Effector memory CD8-positive, alpha-beta T cell (primary cell): ENCODE results near the gene BNC2.

Source experiments
- ATAC-seq: fragments of 150-1000 bp; cut with Tn5 transposase; replicated peaks from 2 replicates; pipeline ENCODE4 v1.10.0; 2021; ENCODE audit warnings: mild to moderate bottlenecking, moderate library complexity
- DNase-seq, 3 experiments: peaks; one replicate each; pipeline ENCODE4 v3.0.0; 2021
- H3K27ac Mint-ChIP-seq, 2 donors: one replicate each; pipeline ENCODE4 v1.8.0; 2022; ENCODE audit warnings: mild to moderate bottlenecking in 2 of 2, mixed read lengths in 2 of 2, moderate library complexity in 2 of 2
- H3K27me3 Mint-ChIP-seq, 2 donors: one replicate each; pipeline ENCODE4 v1.8.0; 2022; ENCODE audit warnings: mixed read lengths in 2 of 2
- H3K36me3 Mint-ChIP-seq: one replicate; pipeline ENCODE4 v1.8.0; 2022; ENCODE audit warnings: mild to moderate bottlenecking, moderate library complexity, mixed read lengths; ENCODE audit not compliant: insufficient read depth
- H3K4me1 Mint-ChIP-seq, 2 donors: one replicate each; pipeline ENCODE4 v1.8.0; 2022; ENCODE audit warnings: low read depth in 2 of 2, mixed read lengths in 2 of 2
- H3K4me3 Mint-ChIP-seq, 2 donors: one replicate each; pipeline ENCODE4 v1.8.0; 2022; ENCODE audit warnings: mild to moderate bottlenecking in 2 of 2, mixed read lengths in 2 of 2, moderate library complexity in 2 of 2
- H3K9me3 Mint-ChIP-seq, 2 donors: one replicate each; pipeline ENCODE4 v1.8.0; 2022; ENCODE audit warnings: mixed read lengths in 2 of 2

Gene BNC2

GRCh38 chr9:16725066-16725465 is 145.4 kb downstream of the BNC2 start:
- DNase-seq (no peak), ATAC-seq (no peak)
- Mint-ChIP-seq H3K36me3 (no peaks in the 10 kb centered on the region), H3K4me3 (no peak overlapping the region), H3K27ac (no peak overlapping the region), H3K9me3 (peaks cover 1 to 10% of the 10 kb centered on the region in 2 donors), H3K27me3 (peaks cover 0 to 28% of the 10 kb centered on the region in 2 donors), H3K4me1 (no peaks in the 10 kb centered on the region)

DNA sequence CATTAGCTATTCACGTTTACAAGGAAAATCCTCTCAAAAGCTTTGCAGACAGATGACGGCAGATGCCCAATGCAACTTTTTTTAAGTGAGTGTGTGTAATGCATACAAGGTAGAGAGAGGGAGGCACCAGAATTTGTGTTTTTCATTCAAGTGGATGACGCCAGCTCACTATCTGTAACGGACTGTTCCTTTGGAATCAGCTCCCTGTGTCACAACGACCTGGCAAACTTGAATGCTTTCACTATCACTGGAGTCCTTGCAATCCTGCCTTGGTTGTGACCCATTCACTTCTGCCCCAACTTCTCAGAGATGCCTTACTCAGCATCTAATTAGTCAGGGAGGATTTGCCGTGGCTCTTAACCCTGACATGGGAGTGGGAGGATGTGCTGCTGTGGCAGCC is 148.5 kb downstream of the BNC2 start:
- ATAC-seq (no peak), DNase-seq (no peak)
- H3K36me3 Mint-ChIP-seq, result no peaks in the 10 kb centered on the region
- no peak overlapping the region for H3K4me3 Mint-ChIP-seq
- H3K9me3 Mint-ChIP-seq, result no peaks in the 10 kb centered on the region
- H3K4me1 Mint-ChIP-seq, result no peaks in the 10 kb centered on the region
- peaks cover 0 to 7% of the 10 kb centered on the region in 2 donors for H3K27me3 Mint-ChIP-seq
- no peak overlapping the region for H3K27ac Mint-ChIP-seq

GRCh38 chr9:16720386-16720785 is 150.1 kb downstream of the BNC2 start:
- DNase-seq (no peak), ATAC-seq (no peak)
- Mint-ChIP-seq H3K27me3 (no peaks in the 10 kb centered on the region), H3K4me3 (no peak overlapping the region), H3K27ac (peak overlapping the region in 1 of 2 donors; percentile 12), H3K36me3 (no peaks in the 10 kb centered on the region), H3K4me1 (no peaks in the 10 kb centered on the region), H3K9me3 (no peaks in the 10 kb centered on the region)

DNA sequence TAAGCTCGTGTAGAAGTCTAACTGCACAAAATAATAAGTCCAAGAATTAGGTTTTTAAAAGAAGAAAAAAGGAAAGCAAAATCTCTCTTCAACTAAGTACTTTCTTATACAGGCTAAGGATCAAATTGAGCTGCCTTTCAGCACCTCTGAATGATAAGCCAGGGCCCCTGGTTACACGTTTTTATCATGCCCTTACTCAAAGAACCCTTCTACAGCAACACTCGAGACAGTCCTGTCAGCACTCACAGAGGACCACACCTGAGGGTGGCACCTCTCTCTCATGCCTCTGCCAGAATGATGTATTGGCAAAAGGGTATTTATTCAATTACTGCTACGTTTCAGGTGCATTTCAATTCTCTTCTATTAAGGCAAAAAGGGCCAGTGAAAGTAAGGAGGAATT is 150.5 kb downstream of the BNC2 start:
- Mint-ChIP-seq H3K4me1 (no peaks in the 10 kb centered on the region), H3K4me3 (no peak overlapping the region), H3K36me3 (no peaks in the 10 kb centered on the region), H3K27ac (peak overlapping the region in 1 of 2 donors; percentile 12), H3K27me3 (no peaks in the 10 kb centered on the region), H3K9me3 (no peaks in the 10 kb centered on the region)
- DNase-seq, result no peak
- ATAC-seq, result no peak

- no peak for DNase-seq
- Mint-ChIP-seq H3K4me3 (no peak overlapping the region), H3K9me3 (no peaks in the 10 kb centered on the region), H3K27ac (no peak overlapping the region), H3K4me1 (no peaks in the 10 kb centered on the region), H3K27me3 (no peaks in the 10 kb centered on the region), H3K36me3 (no peaks in the 10 kb centered on the region)
- ATAC-seq, result no peak
Observed at GRCh38 chr9:16718952-16719351, 151.5 kb downstream of the BNC2 start.

- Mint-ChIP-seq H3K36me3 (no peaks in the 10 kb centered on the region), H3K27me3 (no peaks in the 10 kb centered on the region), H3K9me3 (no peaks in the 10 kb centered on the region), H3K4me3 (no peak overlapping the region), H3K27ac (no peak overlapping the region), H3K4me1 (no peaks in the 10 kb centered on the region)
- DNase-seq (no peak), ATAC-seq (no peak)
Observed at GRCh38 chr9:16718296-16718695, 152.2 kb downstream of the BNC2 start.

DNA sequence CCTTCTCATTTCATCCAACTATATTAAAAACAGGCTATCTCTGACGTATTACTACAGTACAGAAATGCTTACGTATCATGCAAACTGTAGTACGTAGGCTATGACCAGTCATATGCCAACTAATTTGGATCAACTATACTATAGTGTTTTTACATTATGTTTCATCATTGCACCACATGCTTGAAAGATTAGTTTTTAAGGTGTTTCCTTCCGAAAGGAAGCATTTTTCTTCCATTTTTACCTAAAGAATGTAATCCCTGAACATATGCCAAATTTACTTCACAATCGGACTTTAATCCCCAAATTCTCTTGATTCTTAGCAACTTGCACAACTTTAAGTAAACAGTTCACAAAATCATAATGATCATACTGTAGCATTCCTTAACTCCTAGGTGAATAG is 153.9 kb downstream of the BNC2 start:
- ATAC-seq (no peak), DNase-seq (no peak)
- no peaks in the 10 kb centered on the region for H3K36me3 Mint-ChIP-seq
- peaks cover 0 to 1% of the 10 kb centered on the region in 2 donors for H3K9me3 Mint-ChIP-seq
- H3K4me1 Mint-ChIP-seq, result no peaks in the 10 kb centered on the region
- H3K27ac Mint-ChIP-seq, result no peak overlapping the region
- H3K4me3 Mint-ChIP-seq, result no peak overlapping the region
- no peaks in the 10 kb centered on the region for H3K27me3 Mint-ChIP-seq

GRCh38 chr9:16715404-16715803 is 155.1 kb downstream of the BNC2 start:
- no peak overlapping the region for H3K27ac Mint-ChIP-seq
- H3K4me3 Mint-ChIP-seq, result no peak overlapping the region
- H3K9me3 Mint-ChIP-seq, result peaks cover 0 to 3% of the 10 kb centered on the region in 2 donors
- no peak for ATAC-seq
- H3K36me3 Mint-ChIP-seq, result no peaks in the 10 kb centered on the region
- H3K4me1 Mint-ChIP-seq, result no peaks in the 10 kb centered on the region
- no peak for DNase-seq
- no peaks in the 10 kb centered on the region for H3K27me3 Mint-ChIP-seq

DNA sequence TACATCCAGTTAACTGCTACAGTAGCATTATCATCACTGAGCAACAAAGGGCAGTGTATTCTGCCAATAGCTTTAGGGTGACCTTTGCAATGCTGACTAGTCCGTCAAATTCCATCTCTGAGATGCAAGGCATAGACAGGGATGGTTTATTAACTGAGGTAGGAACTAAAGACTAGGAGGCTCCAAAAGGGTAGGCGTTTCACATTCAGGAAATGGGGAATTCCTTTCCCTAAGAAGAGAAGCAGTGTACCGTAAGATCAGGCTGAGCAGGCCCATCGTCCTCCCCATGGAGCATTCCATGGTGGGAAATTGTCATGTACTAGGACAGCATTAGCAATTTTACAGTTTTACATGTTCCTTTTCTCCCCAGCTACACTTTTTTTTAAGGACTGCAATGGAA is 157.7 kb downstream of the BNC2 start:
- H3K9me3 Mint-ChIP-seq, result peaks cover 7 to 9% of the 10 kb centered on the region in 2 donors
- H3K4me1 Mint-ChIP-seq, result no peaks in the 10 kb centered on the region
- H3K27me3 Mint-ChIP-seq, result no peaks in the 10 kb centered on the region
- H3K4me3 Mint-ChIP-seq, result no peak overlapping the region
- DNase-seq (no peak), ATAC-seq (no peak)
- no peak overlapping the region for H3K27ac Mint-ChIP-seq
- H3K36me3 Mint-ChIP-seq, result no peaks in the 10 kb centered on the region

DNA sequence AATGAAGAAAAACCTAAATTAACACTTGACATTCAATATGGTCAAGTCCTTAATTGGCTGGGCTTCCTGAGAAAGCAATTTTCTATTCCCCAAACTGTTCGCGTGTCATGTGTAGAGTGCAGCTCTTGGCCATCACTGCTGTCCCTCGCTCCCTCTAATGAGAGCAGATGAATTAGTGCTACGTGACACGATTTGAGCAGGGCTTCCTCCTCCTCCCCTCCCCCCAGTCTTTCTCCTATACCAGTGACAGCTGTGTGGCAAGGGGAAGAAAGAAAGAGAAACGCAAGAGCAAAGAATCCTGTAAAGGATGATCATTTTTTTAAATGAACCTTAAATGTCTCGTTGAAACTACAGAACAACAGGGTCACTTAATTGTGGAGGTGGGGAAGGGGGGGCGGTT is 159.6 kb downstream of the BNC2 start:
- no peak overlapping the region for H3K27ac Mint-ChIP-seq
- no peaks in the 10 kb centered on the region for H3K27me3 Mint-ChIP-seq
- H3K36me3 Mint-ChIP-seq, result no peaks in the 10 kb centered on the region
- DNase-seq (no peak), ATAC-seq (no peak)
- H3K4me3 Mint-ChIP-seq, result no peak overlapping the region
- H3K9me3 Mint-ChIP-seq, result peaks cover 7 to 9% of the 10 kb centered on the region in 2 donors
- H3K4me1 Mint-ChIP-seq, result no peaks in the 10 kb centered on the region

- H3K27ac Mint-ChIP-seq, result no peak overlapping the region
- H3K9me3 Mint-ChIP-seq, result peaks cover 7 to 9% of the 10 kb centered on the region in 2 donors
- DNase-seq (no peak), ATAC-seq (no peak)
- no peaks in the 10 kb centered on the region for H3K27me3 Mint-ChIP-seq
- H3K4me1 Mint-ChIP-seq, result no peaks in the 10 kb centered on the region
- no peak overlapping the region for H3K4me3 Mint-ChIP-seq
- no peaks in the 10 kb centered on the region for H3K36me3 Mint-ChIP-seq
Observed at GRCh38 chr9:16709924-16710323, 160.5 kb downstream of the BNC2 start.

DNA sequence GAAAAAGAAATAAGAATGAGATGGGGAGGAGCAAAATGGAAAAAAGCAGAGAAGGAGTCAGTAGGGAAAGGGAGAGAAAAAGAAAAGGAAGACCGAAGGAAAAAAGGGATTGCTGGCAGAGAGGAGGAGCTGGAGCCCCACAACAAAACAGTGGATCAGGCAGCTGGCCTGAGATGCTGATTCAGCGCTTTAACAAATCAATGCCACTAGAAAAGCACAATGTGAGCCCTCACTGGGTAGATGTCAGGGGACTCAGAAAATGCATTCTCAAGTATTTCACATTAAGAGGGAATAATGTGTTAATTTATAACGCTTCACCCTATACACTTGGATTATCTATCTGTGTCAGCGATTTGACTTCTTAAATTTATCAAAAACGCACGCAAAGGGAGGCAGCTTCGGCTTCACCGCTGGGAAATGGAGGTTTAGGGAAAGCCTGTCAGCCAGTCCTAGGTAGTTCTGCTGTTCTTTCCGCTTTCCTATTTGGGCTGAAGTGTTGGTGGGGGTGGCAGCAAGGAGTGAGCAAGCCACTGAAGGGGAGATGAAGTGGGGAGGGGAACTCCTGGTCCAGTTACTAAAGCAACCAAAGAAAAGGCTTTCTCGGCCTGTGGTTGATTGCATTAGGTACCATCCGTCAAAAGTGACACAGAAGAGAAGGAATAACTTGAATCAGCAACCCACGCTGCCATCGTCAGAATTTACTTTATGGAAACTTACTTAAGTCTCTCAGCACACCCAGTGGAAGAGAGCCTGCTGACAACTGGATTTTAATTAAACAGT is 161.6 kb downstream of the BNC2 start:
- Mint-ChIP-seq H3K9me3 (peaks cover 7 to 9% of the 10 kb centered on the region in 2 donors), H3K27ac (no peak overlapping the region), H3K4me3 (no peak overlapping the region), H3K4me1 (no peaks in the 10 kb centered on the region), H3K36me3 (no peaks in the 10 kb centered on the region), H3K27me3 (no peaks in the 10 kb centered on the region)
- ATAC-seq (no peak), DNase-seq (no peak)

GRCh38 chr9:16705111-16705604 is 165.3 kb downstream of the BNC2 start:
- ATAC-seq, result no peak
- Mint-ChIP-seq H3K4me1 (no peaks in the 10 kb centered on the region), H3K27me3 (no peaks in the 10 kb centered on the region), H3K9me3 (peaks cover 4 to 9% of the 10 kb centered on the region in 2 donors), H3K27ac (no peak overlapping the region), H3K4me3 (no peak overlapping the region), H3K36me3 (no peaks in the 10 kb centered on the region)
- no peak for DNase-seq
